H9 (cell line): Measurements from ENCODE around the gene CHRM4. TPM values are rescaled to one million over a fixed set of nuclear protein-coding genes. Genes with fewer than 3 reads are reported as not detected.
A peak's percentile ranks its signal among the peaks of the same experiment; 100 is the strongest.

ENCODE experiments used
- DNase-seq: peaks from one replicate; pipeline ENCODE4 v3.0.0-alpha.2; 2017
- H2AFZ ChIP-seq: one replicate; pipeline ENCODE4 v1.6.1; 2013; ENCODE audit warnings: mild to moderate bottlenecking, low read length, control low read depth, moderate library complexity
- H2AK5ac ChIP-seq: 2 replicates; pipeline ENCODE4 v1.6.1; 2013; ENCODE audit warnings: low read length, control low read depth, mixed read lengths; ENCODE audit not compliant: insufficient read length
- H2BK120ac ChIP-seq: one replicate; pipeline ENCODE4 v1.6.1; 2013; ENCODE audit warnings: low read depth, mild to moderate bottlenecking, low read length, control low read depth, inconsistent platforms; ENCODE audit not compliant: poor library complexity, severe bottlenecking
- H2BK12ac ChIP-seq: 2 replicates; pipeline ENCODE4 v1.6.1; 2013; ENCODE audit warnings: low read length, control low read depth, mixed read lengths, low read depth; ENCODE audit not compliant: insufficient read length
- H2BK15ac ChIP-seq: 2 replicates; pipeline ENCODE4 v1.6.1; 2013; ENCODE audit warnings: low read depth, low read length, control low read depth
- H2BK20ac ChIP-seq: one replicate; pipeline ENCODE4 v1.6.1; 2013; ENCODE audit warnings: low read depth, mild to moderate bottlenecking, low read length, control low read depth, inconsistent platforms; ENCODE audit not compliant: poor library complexity, severe bottlenecking
- H2BK5ac ChIP-seq: 2 replicates; pipeline ENCODE4 v1.6.1; 2013; ENCODE audit warnings: low read length, control low read depth, mixed read lengths; ENCODE audit not compliant: insufficient read length
- H3K14ac ChIP-seq: 2 replicates; pipeline ENCODE4 v1.6.1; 2013; ENCODE audit warnings: low read length, control low read depth; ENCODE audit not compliant: insufficient read depth
- H3K18ac ChIP-seq: 2 replicates; pipeline ENCODE4 v1.6.1; 2013; ENCODE audit warnings: low read depth, mild to moderate bottlenecking, mixed read lengths, low read length, control low read depth; ENCODE audit not compliant: insufficient read length
- H3K23ac ChIP-seq: 2 replicates; pipeline ENCODE4 v1.6.1; 2013; ENCODE audit warnings: low read length, control low read depth, mixed read lengths, low read depth; ENCODE audit not compliant: insufficient read length
- H3K23me2 ChIP-seq: 2 replicates; pipeline ENCODE4 v1.6.1; 2013; ENCODE audit warnings: low read depth, mild to moderate bottlenecking, mixed read lengths, low read length, control low read depth; ENCODE audit not compliant: insufficient read length, poor library complexity, severe bottlenecking
- H3K27ac ChIP-seq: 2 replicates; pipeline ENCODE4 v1.5.1; 2013; ENCODE audit warnings: low read length, control low read depth, mixed read lengths, low read depth; ENCODE audit not compliant: insufficient read length
- H3K27me3 ChIP-seq: 2 replicates; pipeline ENCODE4 v1.6.1; 2013; ENCODE audit warnings: low read length, control low read depth, inconsistent platforms; ENCODE audit not compliant: insufficient read depth
- H3K4ac ChIP-seq: 2 replicates; pipeline ENCODE4 v1.6.1; 2013; ENCODE audit warnings: low read depth, mild to moderate bottlenecking, control low read depth, inconsistent platforms, low read length, moderate library complexity
- H3K4me1 ChIP-seq: 2 replicates; pipeline ENCODE4 v1.6.1; 2013; ENCODE audit warnings: low read length, control low read depth, inconsistent platforms; ENCODE audit not compliant: insufficient read depth
- H3K4me2 ChIP-seq: 2 replicates; pipeline ENCODE4 v1.6.1; 2013; ENCODE audit warnings: low read length, control low read depth, mixed read lengths; ENCODE audit not compliant: insufficient read length, insufficient read depth
- H3K56ac ChIP-seq: 2 replicates; pipeline ENCODE4 v1.6.1; 2013; ENCODE audit warnings: low read depth, mild to moderate bottlenecking, mixed read lengths, low read length, control low read depth; ENCODE audit not compliant: insufficient read length
- H3K79me1 ChIP-seq: 2 replicates; pipeline ENCODE4 v1.6.1; 2013; ENCODE audit warnings: low read depth, mild to moderate bottlenecking, moderate library complexity, low read length, control low read depth, inconsistent platforms; ENCODE audit not compliant: insufficient read depth, poor library complexity, severe bottlenecking
- H3K79me2 ChIP-seq: 2 replicates; pipeline ENCODE4 v1.6.1; 2013; ENCODE audit warnings: low read length, control low read depth, inconsistent platforms; ENCODE audit not compliant: insufficient read depth
- H3K9ac ChIP-seq: 2 replicates; pipeline ENCODE4 v1.6.1; 2013; ENCODE audit warnings: low read length, control low read depth, mixed read lengths; ENCODE audit not compliant: insufficient read length; ENCODE audit errors: extremely low read depth
- H3K9me3 ChIP-seq: one replicate; pipeline ENCODE4 v1.6.1; 2013; ENCODE audit warnings: low read depth, low read length, inconsistent platforms; ENCODE audit not compliant: control insufficient read depth
- H3T11ph ChIP-seq: one replicate; pipeline ENCODE4 v1.6.1; 2013; ENCODE audit warnings: mild to moderate bottlenecking, low read length, control low read depth, inconsistent platforms
- H4K20me1 ChIP-seq: one replicate; pipeline ENCODE4 v1.6.1; 2013; ENCODE audit not compliant: control insufficient read depth, insufficient read length, insufficient read depth
- H4K5ac ChIP-seq: 2 replicates; pipeline ENCODE4 v1.6.1; 2013; ENCODE audit warnings: low read depth, mild to moderate bottlenecking, mixed read lengths, low read length, control low read depth; ENCODE audit not compliant: insufficient read length
- H4K8ac ChIP-seq: replicated peaks from 2 replicates; pipeline ENCODE4 v1.6.1; 2013; ENCODE audit warnings: low read length, control low read depth, mixed read lengths, low read depth; ENCODE audit not compliant: insufficient read length
- H4K91ac ChIP-seq: 2 replicates; pipeline ENCODE4 v1.6.1; 2013; ENCODE audit warnings: low read depth, mild to moderate bottlenecking, moderate library complexity, mixed read lengths, low read length, control low read depth; ENCODE audit not compliant: insufficient read length
- H3K27ac Mint-ChIP-seq, 3 experiments: 2 replicates in 2 of 3; 3 replicates in 1 of 3; pipeline ENCODE4 v1.8.0; 2020 to 2021; ENCODE audit warnings: mixed read lengths in 3 of 3, mild to moderate bottlenecking in 1 of 3, moderate library complexity in 1 of 3
- H3K27me3 Mint-ChIP-seq: 2 replicates; pipeline ENCODE4 v1.8.0; 2021; ENCODE audit warnings: low read depth, mild to moderate bottlenecking, moderate library complexity, mixed read lengths
- H3K36me3 Mint-ChIP-seq, 3 experiments: 2 replicates in 2 of 3; 3 replicates in 1 of 3; pipeline ENCODE4 v1.8.0; 2020 to 2021; ENCODE audit warnings: low read depth in 3 of 3, mixed read lengths in 3 of 3; ENCODE audit not compliant: insufficient read depth in 1 of 3
- H3K4me1 Mint-ChIP-seq, 2 experiments: 2 replicates each; pipeline ENCODE4 v1.8.0; 2020; ENCODE audit warnings: mixed read lengths in 2 of 2
- H3K4me3 Mint-ChIP-seq, 2 experiments: 2 replicates in 1 of 2; 3 replicates in 1 of 2; pipeline ENCODE4 v1.8.0; 2020 to 2021; ENCODE audit warnings: mild to moderate bottlenecking in 2 of 2, mixed read lengths in 2 of 2, moderate library complexity in 1 of 2
- H3K9me3 Mint-ChIP-seq, 2 experiments: 2 replicates in 1 of 2; 3 replicates in 1 of 2; pipeline ENCODE4 v1.8.0; 2020; ENCODE audit warnings: mild to moderate bottlenecking in 2 of 2, mixed read lengths in 2 of 2, moderate library complexity in 1 of 2
- WGBS: extraction: QIAGEN DNeasy Blood & Tissue Kit; methylation state at CpG from one replicate; pipeline ENCODE4 v1.1.7; 2013; ENCODE audit warnings: missing lambda C conversion rate, low lambda C conversion rate, mixed read lengths; ENCODE audit not compliant: insufficient read length; ENCODE audit errors: extremely low coverage; 5-methylcytosine and 5-hydroxymethylcytosine counted together
- total RNA-seq: library from RNA; stranded (reverse); gene quantifications from 2 replicates; pipeline ENCODE4 v1.2.1, GENCODE V29; 2021
- TF ChIP-seq, protein P1 (sequence below): fragments of 200-600 bp; sonication (generic); conservative IDR thresholded peaks from 3 replicates; pipeline ENCODE4 v1.8.0; 2021; ENCODE audit warnings: antibody characterized with exemption, mild to moderate bottlenecking

Gene CHRM4
- total RNA-seq, 1 experiment from 2014 or later = 1.0 TPM

DNA sequence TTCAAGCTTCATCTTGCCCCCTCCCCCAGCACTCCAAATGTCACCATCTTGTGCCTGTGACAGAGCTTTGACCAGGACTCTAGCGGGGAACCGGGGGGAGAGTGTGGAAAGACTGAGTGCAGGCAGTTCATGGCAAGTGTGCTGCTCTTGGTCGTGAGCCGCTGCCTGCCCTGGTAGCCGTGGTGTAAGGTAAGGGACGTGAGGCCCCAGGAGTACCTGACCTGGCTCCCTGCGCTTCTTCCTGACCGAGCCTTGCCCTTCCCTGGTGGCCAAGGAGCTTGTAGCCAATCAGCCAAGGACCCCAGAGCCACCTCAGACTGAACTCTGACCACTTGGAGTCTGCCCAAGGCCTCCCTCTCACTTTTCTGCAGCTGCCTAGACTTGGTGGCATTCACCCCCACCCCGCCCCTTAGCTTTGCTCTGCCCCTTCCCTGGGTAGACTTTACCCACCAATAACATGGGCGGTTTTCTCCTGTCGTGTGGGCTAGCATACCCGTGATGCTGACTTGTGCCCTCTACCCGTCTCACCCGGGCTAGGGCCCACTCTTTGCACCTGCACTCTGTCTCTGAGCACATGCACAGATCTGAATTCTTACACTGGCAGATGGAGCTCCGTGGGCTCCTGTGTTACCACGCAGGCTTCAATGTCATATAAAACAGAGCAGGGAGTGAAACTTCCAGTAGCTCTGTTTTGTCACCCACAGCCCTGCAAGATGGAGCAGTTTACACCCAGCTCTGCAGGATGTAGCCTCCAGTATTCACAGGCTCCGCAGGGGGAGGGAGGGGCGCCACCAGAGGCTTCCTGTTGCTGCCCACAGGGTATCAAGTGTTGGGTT is 42.8 kb downstream of the CHRM4 start:
- Mint-ChIP-seq H3K4me1 (peaks cover 71% of the 10 kb centered on the region in 2 experiments), H3K27me3 (peaks cover 10% of the 10 kb centered on the region), H3K36me3 (peaks cover 0 to 4% (median 0%) of the 10 kb centered on the region in 3 experiments; a peak in 1 of 7 replicates), H3K4me3 (peak overlapping the region; percentile 77 to 87), H3K27ac (peak overlapping the region in 1 of 3 experiments; percentile 73; a peak in 1 of 7 replicates), H3K9me3 (no peaks in the 10 kb centered on the region; a peak in 2 of 5 replicates)
- Histone ChIP-seq H3K18ac (no peak overlapping the region), H4K20me1 (peaks cover 5% of the 10 kb centered on the region), H2BK120ac (no peak overlapping the region), H3K4ac (no peak overlapping the region), H3K9ac (peak overlapping the region; percentile 60), H3K27me3 (no peaks in the 10 kb centered on the region), H3K79me2 (peaks cover 14% of the 10 kb centered on the region; the same call in 1 of the 2 replicates), H3T11ph (no peak overlapping the region), H4K91ac (no peak overlapping the region), H3K23me2 (peaks cover 10% of the 10 kb centered on the region), H2BK12ac (no peak overlapping the region), H2AK5ac (no peak overlapping the region), H3K56ac (no peak overlapping the region), H2BK20ac (no peak overlapping the region), H2BK15ac (no peak overlapping the region), H4K5ac (no peak overlapping the region), H3K27ac (no peak overlapping the region), H2AFZ (no peak overlapping the region), H4K8ac (no peak overlapping the region), H3K79me1 (peaks cover 8% of the 10 kb centered on the region), H3K9me3 (no peaks in the 10 kb centered on the region), H3K23ac (no peak overlapping the region), H3K14ac (no peak overlapping the region; the same call in 1 of the 2 replicates), H3K4me1 (peaks cover 20% of the 10 kb centered on the region; the same call in 1 of the 2 replicates), H3K4me2 (peak overlapping the region; percentile 93), H2BK5ac (no peak overlapping the region)
- TF ChIP-seq, protein P1, sequence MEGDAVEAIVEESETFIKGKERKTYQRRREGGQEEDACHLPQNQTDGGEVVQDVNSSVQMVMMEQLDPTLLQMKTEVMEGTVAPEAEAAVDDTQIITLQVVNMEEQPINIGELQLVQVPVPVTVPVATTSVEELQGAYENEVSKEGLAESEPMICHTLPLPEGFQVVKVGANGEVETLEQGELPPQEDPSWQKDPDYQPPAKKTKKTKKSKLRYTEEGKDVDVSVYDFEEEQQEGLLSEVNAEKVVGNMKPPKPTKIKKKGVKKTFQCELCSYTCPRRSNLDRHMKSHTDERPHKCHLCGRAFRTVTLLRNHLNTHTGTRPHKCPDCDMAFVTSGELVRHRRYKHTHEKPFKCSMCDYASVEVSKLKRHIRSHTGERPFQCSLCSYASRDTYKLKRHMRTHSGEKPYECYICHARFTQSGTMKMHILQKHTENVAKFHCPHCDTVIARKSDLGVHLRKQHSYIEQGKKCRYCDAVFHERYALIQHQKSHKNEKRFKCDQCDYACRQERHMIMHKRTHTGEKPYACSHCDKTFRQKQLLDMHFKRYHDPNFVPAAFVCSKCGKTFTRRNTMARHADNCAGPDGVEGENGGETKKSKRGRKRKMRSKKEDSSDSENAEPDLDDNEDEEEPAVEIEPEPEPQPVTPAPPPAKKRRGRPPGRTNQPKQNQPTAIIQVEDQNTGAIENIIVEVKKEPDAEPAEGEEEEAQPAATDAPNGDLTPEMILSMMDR = no peak
- WGBS = no CpG with 5 or more reads among the region's 18 CpGs
- no peak for DNase-seq
